ENCODE results near the gene GABARAP.

- TF ChIP-seq ESRRA (CRISPR knock-in tag; IDR thresholded peaks at IDR 0.05; ENCODE audit: borderline replicate concordance) = no peak
- no peak for TF ChIP-seq CTCF (IDR thresholded peaks at IDR 0.05)
- no peak for TF ChIP-seq RELA (CRISPR knock-in tag; IDR thresholded peaks at IDR 0.05; ENCODE audit: borderline replicate concordance)
- TF ChIP-seq USF2 (CRISPR knock-in tag; IDR thresholded peaks at IDR 0.05) = no peak
- no peak for TF ChIP-seq NFATC4 (CRISPR knock-in tag; IDR thresholded peaks at IDR 0.05)
- TF ChIP-seq HMGXB4 (CRISPR knock-in tag; IDR thresholded peaks at IDR 0.05) = no peak
- no peak for TF ChIP-seq NFYB (CRISPR knock-in tag; conservative IDR thresholded peaks at IDR 0.05; ENCODE audit: low read depth)
- no peak for TF ChIP-seq ZNF121 (CRISPR knock-in tag; IDR thresholded peaks at IDR 0.05)
Measured at GRCh38 chr17:7225711-7226331, 16.4 kb downstream of the GABARAP start.

Measured in WTC11 (cell line).